AG04449 (cell line): ENCODE data around the gene DHRS7.

ENCODE experiments used
- CTCF ChIA-PET: fragments of 350-600 bp; formaldehyde crosslinking; extraction: SDS; loops from one replicate; lab custom pipeline; 2021; ENCODE audit warnings: antibody characterized with exemption; lab: Yijun Ruan, JAX
- POLR2A ChIA-PET: fragments of 400-600, 350-600 bp; formaldehyde crosslinking; extraction: SDS; loops from one replicate; lab custom pipeline; 2020; ENCODE audit warnings: antibody characterized with exemption, inconsistent platforms; lab: Yijun Ruan, JAX
- DNase-seq: peaks from one replicate; pipeline ENCODE4 v3.0.0-alpha.2; 2010; ENCODE audit warnings: low read depth, low spot score
- H3K4me3 ChIP-seq: 2 replicates; pipeline ENCODE4 v1.5.1; 2011; ENCODE audit warnings: low read depth, mild to moderate bottlenecking, control low read depth, low read length
- CTCF ChIP-seq: IDR thresholded peaks from one replicate; pipeline ENCODE4 v1.5.1; 2011; ENCODE audit warnings: mild to moderate bottlenecking, moderate library complexity, low read length, control low read depth, inconsistent platforms; ENCODE audit not compliant: insufficient read depth; ENCODE audit errors: missing control alignments

Gene DHRS7

GRCh38 chr14:60164404-60164711 is 840 bp downstream of the DHRS7 start:
- ChIA-PET POLR2A (no interaction called here), CTCF (interaction anchor here (0.9 to 3.3 kb wide), 3 partner anchors 11 to 199 kb away, joined by 4 to 26 read pairs (median 5); no protein-coding TSS in a partner anchor)
- H3K4me3 ChIP-seq, result peak overlapping the region; percentile 91
- no peak for TF ChIP-seq CTCF
- DNase-seq, result no peak

DNA sequence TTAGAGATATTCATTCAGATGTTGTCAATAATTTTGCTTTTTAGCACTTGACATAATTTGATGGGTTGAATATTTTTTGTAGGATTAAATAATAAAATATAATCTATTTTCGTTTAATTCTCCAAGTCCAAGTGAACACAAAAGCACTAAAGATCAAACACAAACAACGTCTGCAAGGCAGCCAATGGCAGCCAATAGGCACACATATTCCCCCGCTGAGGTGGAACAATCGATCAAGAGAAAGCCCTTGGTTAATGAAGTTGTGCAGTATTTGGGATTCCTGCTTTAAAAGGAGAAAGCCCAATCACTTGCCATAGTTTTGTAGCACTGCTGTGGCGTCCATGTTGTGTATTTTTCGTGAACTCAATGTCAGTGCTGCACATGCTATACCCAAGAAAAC is 1.5 kb downstream of the DHRS7 start:
- DNase-seq, result no peak
- H3K4me3 ChIP-seq, result no peak overlapping the region; the same call in 1 of the 2 replicates
- CTCF ChIA-PET, result interaction anchor here (0.9 to 3.3 kb wide), 4 partner anchors 11 to 199 kb away, joined by 4 to 26 read pairs (median 4); no protein-coding TSS in a partner anchor
- POLR2A ChIA-PET, result no interaction called here
- no peak for TF ChIP-seq CTCF

GRCh38 chr14:60161196-60162107 is 3.7 kb downstream of the DHRS7 start:
- POLR2A ChIA-PET, result interaction anchor here (2.1 kb wide), 1 partner anchor 10 kb away, joined by 8 read pairs; no protein-coding TSS in a partner anchor
- CTCF ChIA-PET, result interaction anchor here (0.8 to 2.5 kb wide), 3 partner anchors 19 to 198 kb away, joined by 4 to 7 read pairs (median 4); no protein-coding TSS in a partner anchor
- H3K4me3 ChIP-seq, result no peak overlapping the region

GRCh38 chr14:60160422-60160821 is 4.8 kb downstream of the DHRS7 start:
- TF ChIP-seq CTCF, result no peak
- CTCF ChIA-PET, result interaction anchor here (1.0 to 2.5 kb wide), 2 partner anchors 9 to 20 kb away, joined by 3 to 7 read pairs; no protein-coding TSS in a partner anchor
- POLR2A ChIA-PET, result interaction anchor here (2.1 kb wide), 1 partner anchor 9 kb away, joined by 8 read pairs; no protein-coding TSS in a partner anchor
- no peak overlapping the region for H3K4me3 ChIP-seq
- DNase-seq, result no peak

More at GRCh38 chr14:60161196-60162107, 3.7 kb downstream of the DHRS7 start:
- TF ChIP-seq CTCF, result no peak
- no peak for DNase-seq

GRCh38 chr14:60154671-60155070 is 10.5 kb downstream of the DHRS7 start:
- ChIA-PET POLR2A (no interaction called here), CTCF (interaction anchor here (5.7 kb wide), 1 partner anchor 10 kb away, joined by 26 read pairs; the partner anchor contains the start of gene DHRS7)
- DNase-seq, result no peak
- H3K4me3 ChIP-seq, result no peak overlapping the region
- TF ChIP-seq CTCF, result no peak

GRCh38 chr14:60153991-60154390 is 11.2 kb downstream of the DHRS7 start:
- H3K4me3 ChIP-seq, result no peak overlapping the region
- ChIA-PET POLR2A (no interaction called here), CTCF (interaction anchor here (0.6 to 5.7 kb wide), 2 partner anchors 8 to 11 kb away, joined by 3 to 26 read pairs; partner anchors contain the start of gene DHRS7)
- no peak for DNase-seq
- no peak for TF ChIP-seq CTCF
